ENCODE data around the gene NTSR1. TPM values are rescaled to one million over a fixed set of nuclear protein-coding genes. Genes with fewer than 3 reads are reported as not detected.

The NTSR1 gene
- total and polyA plus RNA-seq, 2 of the 13 experiments (the other 11 are each of a cell fraction or from before 2014, with no cell fraction given), result 0.09 to 0.12 TPM

- no peak overlapping the region for H3K4me3 ChIP-seq (replicated peaks in 1 of 3; ENCODE audit: insufficient read depth in 1 of 3, low read depth in 2 of 3, low read length in 3 of 3)
- 45% methylated on average over 16 of the region's 16 CpGs for WGBS (ENCODE audit: low lambda C conversion rate)
- FAIRE-seq, result no peak
- TF ChIP-seq HNRNPLL (IDR thresholded peaks at IDR 0.05; ENCODE audit: low read depth, low read length, poor library complexity, severe bottlenecking) (no peak), ZGPAT (CRISPR knock-in tag; IDR thresholded peaks at IDR 0.05) (no peak), RBAK (CRISPR knock-in tag; IDR thresholded peaks at IDR 0.05) (no peak), ZNF674 (CRISPR knock-in tag; IDR thresholded peaks at IDR 0.05; ENCODE audit: low read depth) (no peak), FOXK2 (IDR thresholded peaks at IDR 0.05) (no peak), CCDC6 (CRISPR knock-in tag; IDR thresholded peaks at IDR 0.05) (no peak), ZNF33A (CRISPR knock-in tag; IDR thresholded peaks at IDR 0.05; ENCODE audit: borderline replicate concordance) (no peak), ZFP36L1 (CRISPR knock-in tag; IDR thresholded peaks at IDR 0.05) (no peak), NKX3-1 (CRISPR knock-in tag; IDR thresholded peaks at IDR 0.05) (no peak), ZNF547 (CRISPR knock-in tag; IDR thresholded peaks at IDR 0.05) (no peak), ZNF260 (CRISPR knock-in tag; IDR thresholded peaks at IDR 0.05; ENCODE audit: borderline replicate concordance, low read depth) (no peak), NR3C1 (CRISPR knock-in tag; IDR thresholded peaks at IDR 0.05) (no peak), SATB2 (CRISPR knock-in tag; IDR thresholded peaks at IDR 0.05) (no peak), DBP (CRISPR knock-in tag; IDR thresholded peaks at IDR 0.05; ENCODE audit: not compliant biosample characterization) (no peak), TOE1 (CRISPR knock-in tag; IDR thresholded peaks at IDR 0.05) (no peak), ZNF749 (CRISPR knock-in tag; IDR thresholded peaks at IDR 0.05; ENCODE audit: borderline replicate concordance) (no peak), ZEB1 (IDR thresholded peaks at IDR 0.05; ENCODE audit: insufficient replicate concordance, low read depth) (no peak), IKZF4 (CRISPR knock-in tag; IDR thresholded peaks at IDR 0.05; ENCODE audit: borderline replicate concordance, low read depth, not compliant biosample characterization) (no peak), TAF15 (IDR thresholded peaks at IDR 0.05; ENCODE audit: low read depth, low read length, poor library complexity, severe bottlenecking) (no peak)
- no peaks in the 10 kb centered on the region for H3K36me3 ChIP-seq (replicated peaks in 1 of 2; ENCODE audit: control insufficient read depth in 1 of 2, insufficient read depth in 2 of 2, low read length in 2 of 2)
- H3K27ac ChIP-seq (ENCODE audit: extremely low read length, insufficient read depth, low read length), result no peak overlapping the region
- in situ Hi-C loops (cut with HindIII; ENCODE audit: extremely low pct_ligation_motif_present, low pct_unique_long_range_greater_than_20kb) (no loop called here), intact Hi-C loops (cut with micrococcal nuclease; ENCODE audit: unreplicated experiment) (no loop called here)
- H2AFZ ChIP-seq (ENCODE audit: low read length), result no peak overlapping the region
- no TSS peak for BruUV-seq (replicated peaks)
- no peaks in the 10 kb centered on the region for H3K9me3 ChIP-seq (ENCODE audit: low read length)
- no peaks in the 10 kb centered on the region; the same call in 1 of the 2 replicates for H3K4me1 ChIP-seq (ENCODE audit: insufficient read depth, low read length)
- H3K27me3 ChIP-seq (ENCODE audit: control insufficient read depth in 1 of 2, insufficient read depth in 2 of 2, low read length in 2 of 2), result peaks cover 52 to 98% of the 10 kb centered on the region in 2 experiments
- ChIA-PET CTCF (ENCODE audit: low intra/inter-chr PET ratio, low total read pairs) (no interaction called here), POLR2A (no interaction called here)
- no peak for DNase-seq (ENCODE audit: low spot score)
- no peak overlapping the region for H3K4me2 ChIP-seq (ENCODE audit: low read depth, low read length)
- H4K20me1 ChIP-seq (ENCODE audit: insufficient read depth, low read length), result peaks cover 7% of the 10 kb centered on the region; the same call in 1 of the 2 replicates
- H3K9ac ChIP-seq (ENCODE audit: insufficient read depth, low read depth, low read length), result no peak overlapping the region
- ATAC-seq, result no peak
- H3K79me2 ChIP-seq (ENCODE audit: insufficient read depth, low read length), result no peaks in the 10 kb centered on the region
These were observed 12.1 kb upstream of the NTSR1 start for GRCh38 chr20:62696434-62696957.
